GM19438 (cell line): Measurements from ENCODE around the gene CRYGB.
"Not testable (repeated sequence)": the region's sequence is repeated elsewhere in the genome, so short reads cannot be mapped to it uniquely, and the experiment has no call there.

Source experiments
- ATAC-seq: cut with Tn5 transposase; IDR thresholded peaks from one replicate; pipeline ENCODE4 v1.9.1; 2021; ENCODE audit warnings: low read depth; ENCODE audit not compliant: unreplicated experiment

The CRYGB gene

GRCh38 chr2:208122248-208122647 is 23.7 kb downstream of the CRYGB start:
- ATAC-seq, result no peak

- ATAC-seq, result no peak
Measured at GRCh38 chr2:208118918-208119317, 27.0 kb downstream of the CRYGB start.

- ATAC-seq, result not testable (repeated sequence)
Measured at GRCh38 chr2:208117390-208117789, 28.6 kb downstream of the CRYGB start.

- ATAC-seq, result no peak
Measured at GRCh38 chr2:208112969-208113368, 33.0 kb downstream of the CRYGB start.

- not testable (repeated sequence) for ATAC-seq
Measured at GRCh38 chr2:208112273-208112745, 33.6 kb downstream of the CRYGB start.

- no peak for ATAC-seq
Measured at GRCh38 chr2:208103616-208104015, 42.3 kb downstream of the CRYGB start.

- no peak for ATAC-seq
Measured at GRCh38 chr2:208101716-208102631, 44.0 kb downstream of the CRYGB start.

- ATAC-seq, result no peak
Measured at GRCh38 chr2:208099682-208100470, 46.1 kb downstream of the CRYGB start.

- not testable (repeated sequence) for ATAC-seq
Measured at GRCh38 chr2:208098701-208099100, 47.3 kb downstream of the CRYGB start.

GRCh38 chr2:208098267-208098666 is 47.7 kb downstream of the CRYGB start:
- ATAC-seq, result no peak

- ATAC-seq, result no peak
Measured at GRCh38 chr2:208097801-208098200, 48.2 kb downstream of the CRYGB start.

- ATAC-seq, result no peak
Measured at GRCh38 chr2:208097313-208097712, 48.6 kb downstream of the CRYGB start.

GRCh38 chr2:208096080-208096479 is 49.9 kb downstream of the CRYGB start:
- no peak for ATAC-seq

- no peak for ATAC-seq
Measured at GRCh38 chr2:208093128-208093527, 52.8 kb downstream of the CRYGB start.
